GM12878 (cell line): ENCODE data around the gene GABRB2. TPM values are rescaled to one million over a fixed set of nuclear protein-coding genes. Genes with fewer than 3 reads are reported as not detected.

Source experiments
- ATAC-seq: fragments of 200-7000 bp; cut with Tn5 transposase; 3 replicates; pipeline ENCODE4 v1.9.1; 2020; ENCODE audit warnings: mild to moderate bottlenecking, moderate library complexity
- BruUV-seq: library from RNA; stranded (reverse); fragments of 400-500 nt; replicated peaks from 2 replicates; lab custom pipeline; 2021; lab: Mats Ljungman, UMichigan
- CTCF ChIA-PET: fragments of 300-600 bp; sonication (Branson Sonifier 250); formaldehyde crosslinking; extraction: SDS; loops from one replicate; lab custom pipeline; 2021; ENCODE audit warnings: inconsistent platforms; lab: Yijun Ruan, JAX
- POLR2A ChIA-PET: fragments of 350-600 bp; formaldehyde crosslinking; extraction: SDS; loops from one replicate; lab custom pipeline; 2021; ENCODE audit warnings: inconsistent platforms; lab: Charles Lee
- RAD21 ChIA-PET: fragments of 300-600 bp; sonication (Branson Sonifier 250); formaldehyde crosslinking; loops from one replicate; lab custom pipeline; 2023; ENCODE audit warnings: antibody characterized with exemption; ENCODE audit not compliant: unreplicated experiment; lab: Charles Lee
- SMC1A ChIA-PET: fragments of 300-600 bp; sonication (Branson Sonifier 250); formaldehyde crosslinking; loops from one replicate; lab custom pipeline; 2023; ENCODE audit not compliant: unreplicated experiment, uncharacterized antibody; lab: Charles Lee
- DNase-seq: peaks from one replicate; pipeline ENCODE4 v3.0.0-alpha.2; 2011; ENCODE audit warnings: low read depth, low spot score
- FAIRE-seq: peaks from 3 replicates; lab custom pipeline; 2011; peaks lifted over from hg19 to GRCh38; lab: Jason Lieb, UNC
- H2AFZ ChIP-seq: 2 replicates; pipeline ENCODE4 v1.6.0; 2011; ENCODE audit warnings: low read depth, low read length, control low read depth; ENCODE audit not compliant: control insufficient read depth
- H3K27ac ChIP-seq: 2 replicates; pipeline ENCODE4 v1.5.1; 2011; ENCODE audit warnings: control low read depth; ENCODE audit not compliant: control insufficient read depth, insufficient read depth
- H3K27me3 ChIP-seq, 2 experiments: replicated peaks in 1 of 2; 2 replicates each; pipeline versions ENCODE4 v1.6.0 to v1.6.1; 2011; ENCODE audit warnings: low read length in 1 of 2; ENCODE audit not compliant: control insufficient read depth in 2 of 2, insufficient read depth in 2 of 2
- H3K36me3 ChIP-seq, 2 experiments: 2 replicates each; pipeline ENCODE4 v1.5.1; 2011; ENCODE audit warnings: low read length in 1 of 2; ENCODE audit not compliant: control insufficient read depth in 2 of 2, insufficient read depth in 2 of 2
- H3K4me1 ChIP-seq: 2 replicates; pipeline ENCODE4 v1.6.1; 2011; ENCODE audit warnings: mild to moderate bottlenecking, low read length, moderate library complexity, mixed read lengths; ENCODE audit not compliant: control insufficient read depth, insufficient read depth
- H3K4me2 ChIP-seq: 2 replicates; pipeline ENCODE4 v1.6.0; 2011; ENCODE audit warnings: control low read depth; ENCODE audit not compliant: control insufficient read depth, insufficient read depth
- H3K4me3 ChIP-seq: fragments of 200-600 bp; sonication (generic); 2 replicates; pipeline ENCODE4 v1.5.1; 2016
- H3K79me2 ChIP-seq: 2 replicates; pipeline ENCODE4 v1.6.0; 2011; ENCODE audit warnings: low read length; ENCODE audit not compliant: control insufficient read depth, insufficient read depth
- H3K9ac ChIP-seq: 2 replicates; pipeline ENCODE4 v1.8.0; 2011; ENCODE audit warnings: low read length, control low read depth, mixed read lengths; ENCODE audit not compliant: control insufficient read depth, insufficient read depth
- H3K9me3 ChIP-seq: replicated peaks from 3 replicates; pipeline ENCODE4 v1.5.1; 2011; ENCODE audit warnings: mild to moderate bottlenecking, low read length; ENCODE audit not compliant: control insufficient read depth, insufficient read depth
- H4K20me1 ChIP-seq: 2 replicates; pipeline ENCODE4 v1.6.0; 2011; ENCODE audit not compliant: control insufficient read depth, insufficient read depth
- ATF7 ChIP-seq: fragments of 450-650 bp; IDR thresholded peaks from 2 replicates; pipeline ENCODE4 v1.6.1; 2016; ENCODE audit warnings: low read depth, mild to moderate bottlenecking
- BHLHE40 ChIP-seq, 2 experiments: fragments of 450-650 bp in 1 of 2; IDR thresholded peaks; 2 replicates each; pipeline ENCODE4 v1.6.1; 2011 to 2017; ENCODE audit warnings: low read depth in 2 of 2, borderline replicate concordance in 1 of 2, improper control_type of control experiment in 1 of 2, low read length in 1 of 2, mild to moderate bottlenecking in 1 of 2
- BMI1 ChIP-seq: fragments of 450-650 bp; IDR thresholded peaks from 2 replicates; pipeline ENCODE4 v1.6.1; 2016; ENCODE audit warnings: mild to moderate bottlenecking, moderate library complexity, borderline replicate concordance
- BRCA1 ChIP-seq: IDR thresholded peaks from 2 replicates; pipeline ENCODE4 v1.6.1; 2011; ENCODE audit warnings: low read depth, low read length, improper control_type of control experiment
- CHD4 ChIP-seq: fragments of 200-600 bp; sonication (generic); IDR thresholded peaks from 2 replicates; pipeline ENCODE4 v1.6.1; 2016; ENCODE audit warnings: mild to moderate bottlenecking
- CREM ChIP-seq: IDR thresholded peaks from 2 replicates; pipeline ENCODE4 v1.6.1; 2014; ENCODE audit warnings: antibody characterized with exemption, low read depth
- E2F4 ChIP-seq: IDR thresholded peaks from 2 replicates; pipeline ENCODE4 v1.6.1; 2012; ENCODE audit warnings: low read depth, low read length, improper control_type of control experiment
- EGR1 ChIP-seq, 2 experiments: IDR thresholded peaks; 1 replicate in 1 of 2; 2 replicates in 1 of 2; pipeline ENCODE4 v1.6.1; 2011 to 2012; ENCODE audit warnings: low read depth in 2 of 2, low read length in 2 of 2, borderline replicate concordance in 1 of 2, mild to moderate bottlenecking in 1 of 2, moderate library complexity in 1 of 2
- HDAC6 ChIP-seq: fragments of 200-600 bp; sonication (generic); IDR thresholded peaks from one replicate; pipeline ENCODE4 v1.8.0; 2017; ENCODE audit warnings: antibody characterized with exemption; ENCODE audit not compliant: unreplicated experiment
- MYC ChIP-seq: IDR thresholded peaks from 2 replicates; pipeline ENCODE4 v1.6.1; 2011; ENCODE audit warnings: mild to moderate bottlenecking, low read length, moderate library complexity, inconsistent platforms; ENCODE audit not compliant: insufficient read depth, insufficient replicate concordance, insufficient read length, severe bottlenecking
- NFXL1 ChIP-seq: fragments of 450-650 bp; IDR thresholded peaks from 2 replicates; pipeline ENCODE4 v1.6.1; 2017; ENCODE audit warnings: antibody characterized with exemption, mild to moderate bottlenecking, borderline replicate concordance
- NFYB ChIP-seq: IDR thresholded peaks from 2 replicates; pipeline ENCODE4 v1.6.1; 2011; ENCODE audit warnings: low read depth, mild to moderate bottlenecking, low read length, improper control_type of control experiment, moderate library complexity; ENCODE audit not compliant: insufficient read depth
- POLR2A ChIP-seq: IDR thresholded peaks from 2 replicates; pipeline ENCODE4 v1.6.1; 2011; ENCODE audit warnings: low read depth, mild to moderate bottlenecking, low read length
- POLR2AphosphoS5 ChIP-seq: IDR thresholded peaks from 2 replicates; pipeline ENCODE4 v1.6.1; 2011; ENCODE audit warnings: mild to moderate bottlenecking, low read length, inconsistent platforms
- RELA ChIP-seq: fragments of 450-650 bp; IDR thresholded peaks from 2 replicates; pipeline ENCODE4 v1.8.0; 2014; ENCODE audit warnings: borderline replicate concordance; ENCODE audit not compliant: partially characterized antibody
- RFX5 ChIP-seq: IDR thresholded peaks from 2 replicates; pipeline ENCODE4 v1.6.1; 2011; ENCODE audit warnings: low read depth, low read length, improper control_type of control experiment
- TARDBP ChIP-seq: IDR thresholded peaks from 2 replicates; pipeline ENCODE4 v1.6.1; 2016; ENCODE audit warnings: borderline replicate concordance
- TCF3 ChIP-seq: IDR thresholded peaks from 2 replicates; pipeline ENCODE4 v1.6.1; 2012; ENCODE audit warnings: low read depth, mild to moderate bottlenecking, low read length, borderline replicate concordance; ENCODE audit not compliant: insufficient read depth
- ZNF592 ChIP-seq: fragments of 450-650 bp; IDR thresholded peaks from 2 replicates; pipeline ENCODE4 v1.6.1; 2017; ENCODE audit warnings: mild to moderate bottlenecking, moderate library complexity
- WGBS: methylation state at CpG from one replicate; pipeline ENCODE4 v1.1.6; 2016; ENCODE audit warnings: low lambda C conversion rate; ENCODE audit not compliant: insufficient replicate concordance, insufficient coverage; ENCODE audit errors: missing lambda C conversion rate; 5-methylcytosine and 5-hydroxymethylcytosine counted together
- in situ Hi-C: fragments of 300-500 bp; cut with MboI; formaldehyde crosslinking; loops from 9 replicates; pipeline ENCODE4 v1.14.3; 2018; ENCODE audit warnings: mixed read lengths
- intact Hi-C: fragments of 100-400 bp; cut with micrococcal nuclease; formaldehyde crosslinking; loops from one replicate; pipeline ENCODE4 v1.14.2; 2022; ENCODE audit not compliant: unreplicated experiment
- polyA plus RNA-seq, 11 experiments: library from polyadenylated mRNA; depleted of rRNA in 4 of 11; unstranded in 6 of 11; stranded (reverse) in 5 of 11; fragments of >200 nt; fragmentation: Nextera tagmentation in 4 of 11; fragmentation: Illumina TruSeq in 1 of 11; extraction: Ambion mirVana in 4 of 11; extraction: Trizol in 1 of 11; gene quantifications; 1 replicate in 1 of 11; 2 replicates in 10 of 11; pipeline versions ENCODE4 v1.2.1 to v1.2.3, GENCODE V29; 2011 to 2016; ENCODE audit warnings: inconsistent platforms in 2 of 11, missing spikeins in 2 of 11, low read depth in 1 of 11
- total RNA-seq, 4 experiments: library from RNA; depleted of rRNA in 3 of 4; stranded (reverse); fragments of >200 nt in 3 of 4; fragmentation: Illumina TruSeq in 1 of 4; extraction: Trizol in 1 of 4; gene quantifications; 2 replicates each; pipeline versions ENCODE4 v1.2.1 to v1.2.3, GENCODE V29; 2013 to 2021

GABRB2 gene
- total and polyA plus RNA-seq, 10 of the 15 experiments (the other 5 are each of a cell fraction or from before 2014, with no cell fraction given), result 0.12 to 0.85 (median 0.43) TPM

GRCh38 chr5:161332343-161332742 lies 214.2 kb downstream of the GABRB2 start (continued):
- TF ChIP-seq POLR2AphosphoS5, result no peak
- TF ChIP-seq TARDBP, result no peak
- no peak for TF ChIP-seq RFX5

GRCh38 chr5:161314033-161314432 lies 232.5 kb downstream of the GABRB2 start:
- Histone ChIP-seq H3K79me2 (no peaks in the 10 kb centered on the region), H3K27me3 (no peaks in the 10 kb centered on the region), H3K27ac (no peak overlapping the region), H3K4me3 (no peak overlapping the region), H4K20me1 (no peaks in the 10 kb centered on the region), H3K9me3 (peaks cover 12% of the 10 kb centered on the region; the same call in 2 of the 3 replicates), H3K4me2 (peak overlapping the region; percentile 22; the same call in 1 of the 2 replicates), H3K9ac (no peak overlapping the region), H2AFZ (peak overlapping the region; percentile 58), H3K36me3 (no peaks in the 10 kb centered on the region), H3K4me1 (peaks cover 35% of the 10 kb centered on the region)
- WGBS, result 67% methylated on average over 3 of the region's 3 CpGs
- POLR2A ChIA-PET, result no interaction called here
- no peak for FAIRE-seq
- in situ Hi-C loops (no loop called here), intact Hi-C loops (loop anchor here (5.0 kb wide), 1 partner anchor 52 kb away; no protein-coding TSS in a partner anchor)
- DNase-seq, result no peak
- RAD21 ChIA-PET, result no interaction called here
- no TSS peak for BruUV-seq
- CTCF ChIA-PET, result no interaction called here
- no peak for ATAC-seq
- SMC1A ChIA-PET, result no interaction called here
- TF ChIP-seq TCF3 (no peak), EGR1 (IDR thresholded peaks at IDR 0.05; ENCODE audit: borderline replicate concordance in 1 of 2, low read depth in 2 of 2, low read length in 2 of 2) (no peak), MYC (no peak), E2F4 (no peak), POLR2A (no peak), CREM (no peak), NFYB (no peak), BMI1 (no peak), BRCA1 (no peak), ATF7 (no peak), RELA (no peak), HDAC6 (no peak), NFXL1 (no peak), ZNF592 (no peak), CHD4 (no peak), BHLHE40 (IDR thresholded peaks at IDR 0.05; ENCODE audit: borderline replicate concordance in 1 of 2, low read depth in 2 of 2, low read length in 1 of 2) (no peak)
